Frontal cortex (tissue), 4 donors: ENCODE results near the gene NCS1. TPM values are rescaled to one million over a fixed set of nuclear protein-coding genes. Genes with fewer than 3 reads are reported as not detected.

Experiments
- DNase-seq, 2 donors: peaks; one replicate each; pipeline ENCODE4 v3.0.0; 2012; ENCODE audit warnings: low spot score in 2 of 2
- FAIRE-seq: peaks from 2 replicates; lab custom pipeline; 2012; peaks lifted over from hg19 to GRCh38; lab: Jason Lieb, UNC
- total RNA-seq: library from RNA; depleted of rRNA; stranded (reverse); fragments of >200 nt; gene quantifications from one replicate; pipeline ENCODE4 v1.2.3, GENCODE V29; 2014
- donor health status: control.
- donor health status: control.
- donor health status: control.

The NCS1 gene
- 229 TPM for total RNA-seq

GRCh38 chr9:130172161-130172857 is at the start of gene NCS1:
TSS of gene NCS1 (plus strand) at chr9:130172404. CDS start at chr9:130172664, 260 bp downstream.
- peak; percentile 98 to 99 for DNase-seq
- FAIRE-seq: no peak

GRCh38 chr9:130122456-130122855 is 49.7 kb upstream of the NCS1 start:
- no peak for DNase-seq
- FAIRE-seq: no peak

- DNase-seq: no peak
These were observed 47.9 kb upstream of the NCS1 start for GRCh38 chr9:130124085-130124860.

GRCh38 chr9:130126721-130127433 is 45.3 kb upstream of the NCS1 start:
- no peak for FAIRE-seq
- DNase-seq: no peak

More at GRCh38 chr9:130124085-130124860, 47.9 kb upstream of the NCS1 start:
- no peak for FAIRE-seq

GRCh38 chr9:130128251-130128650 is 44.0 kb upstream of the NCS1 start:
- FAIRE-seq: no peak
- no peak for DNase-seq

GRCh38 chr9:130128733-130129431 is 43.3 kb upstream of the NCS1 start:
- no peak for DNase-seq
- FAIRE-seq: no peak

GRCh38 chr9:130129432-130130061 is 42.7 kb upstream of the NCS1 start:
- FAIRE-seq (no peak), DNase-seq (no peak)

- FAIRE-seq (no peak), DNase-seq (no peak)
These were observed 39.5 kb upstream of the NCS1 start for GRCh38 chr9:130132746-130133145.

- no peak for FAIRE-seq
- no peak for DNase-seq
These were observed 35.0 kb upstream of the NCS1 start for GRCh38 chr9:130137081-130137640.

- no peak for DNase-seq
- no peak for FAIRE-seq
These were observed 34.5 kb upstream of the NCS1 start for GRCh38 chr9:130137641-130138081.

GRCh38 chr9:130138171-130138653 is 34.0 kb upstream of the NCS1 start:
- no peak for FAIRE-seq
- DNase-seq: no peak

GRCh38 chr9:130138791-130139190 is 33.4 kb upstream of the NCS1 start:
- FAIRE-seq (no peak), DNase-seq (peak in 1 of 2 donors; percentile 58)

GRCh38 chr9:130139251-130139650 is 33.0 kb upstream of the NCS1 start:
- DNase-seq (no peak), FAIRE-seq (no peak)

GRCh38 chr9:130140706-130141105 is 31.5 kb upstream of the NCS1 start:
- no peak for FAIRE-seq
- DNase-seq: no peak

- DNase-seq (no peak), FAIRE-seq (no peak)
These were observed 30.1 kb upstream of the NCS1 start for GRCh38 chr9:130142056-130142455.

- DNase-seq (no peak), FAIRE-seq (no peak)
These were observed 29.6 kb upstream of the NCS1 start for GRCh38 chr9:130142641-130143040.

GRCh38 chr9:130143279-130143893 is 28.8 kb upstream of the NCS1 start:
- DNase-seq (no peak), FAIRE-seq (no peak)

GRCh38 chr9:130143958-130144366 is 28.2 kb upstream of the NCS1 start:
- FAIRE-seq (no peak), DNase-seq (no peak)

- no peak for DNase-seq
- FAIRE-seq: no peak
These were observed 27.5 kb upstream of the NCS1 start for GRCh38 chr9:130144703-130145102.
